Measurements from ENCODE around the gene ADCYAP1R1. TPM values are rescaled to one million over a fixed set of nuclear protein-coding genes. Genes with fewer than 3 reads are reported as not detected.

Gene ADCYAP1R1
- polyA plus RNA-seq, 1 donor, result 10.5 TPM

GRCh38 chr7:31068006-31068675 is 16.0 kb downstream of the ADCYAP1R1 start:
- no peak for DNase-seq

- DNase-seq, result no peak
These were observed 17.9 kb downstream of the ADCYAP1R1 start for GRCh38 chr7:31069860-31070555.

GRCh38 chr7:31070991-31071644 is 19.0 kb downstream of the ADCYAP1R1 start:
- DNase-seq, result no peak

GRCh38 chr7:31071645-31072029 is 19.5 kb downstream of the ADCYAP1R1 start:
- no peak for DNase-seq

- no peak for DNase-seq
These were observed 21.4 kb downstream of the ADCYAP1R1 start for GRCh38 chr7:31073326-31074119.

GRCh38 chr7:31074120-31074383 is 21.9 kb downstream of the ADCYAP1R1 start:
- no peak for DNase-seq

GRCh38 chr7:31074403-31075085 is 22.4 kb downstream of the ADCYAP1R1 start:
- no peak for DNase-seq

- no peak for DNase-seq
These were observed 22.9 kb downstream of the ADCYAP1R1 start for GRCh38 chr7:31075086-31075405.

GRCh38 chr7:31076051-31076450 is 23.9 kb downstream of the ADCYAP1R1 start:
- DNase-seq, result no peak

GRCh38 chr7:31076641-31077310 is 24.7 kb downstream of the ADCYAP1R1 start:
- DNase-seq, result no peak

GRCh38 chr7:31077484-31078362 is 25.6 kb downstream of the ADCYAP1R1 start:
- DNase-seq, result no peak

- DNase-seq, result no peak
These were observed 26.4 kb downstream of the ADCYAP1R1 start for GRCh38 chr7:31078363-31078990.

GRCh38 chr7:31079126-31079823 is 27.2 kb downstream of the ADCYAP1R1 start:
- no peak for DNase-seq

GRCh38 chr7:31079824-31080511 is 27.9 kb downstream of the ADCYAP1R1 start:
- no peak for DNase-seq

- no peak for DNase-seq
These were observed 28.7 kb downstream of the ADCYAP1R1 start for GRCh38 chr7:31080763-31081162.

GRCh38 chr7:31082017-31082416 is 29.9 kb downstream of the ADCYAP1R1 start:
- no peak for DNase-seq

- peak; percentile 69 for DNase-seq
These were observed 30.3 kb downstream of the ADCYAP1R1 start for GRCh38 chr7:31082447-31082846.

GRCh38 chr7:31083210-31083786 is 31.2 kb downstream of the ADCYAP1R1 start:
- DNase-seq, result no peak

GRCh38 chr7:31084226-31084625 is 32.1 kb downstream of the ADCYAP1R1 start:
- DNase-seq, result no peak

Measured in hindlimb muscle (tissue), 1 donor.